Measurements from ENCODE around the gene EIF3L.

DNA sequence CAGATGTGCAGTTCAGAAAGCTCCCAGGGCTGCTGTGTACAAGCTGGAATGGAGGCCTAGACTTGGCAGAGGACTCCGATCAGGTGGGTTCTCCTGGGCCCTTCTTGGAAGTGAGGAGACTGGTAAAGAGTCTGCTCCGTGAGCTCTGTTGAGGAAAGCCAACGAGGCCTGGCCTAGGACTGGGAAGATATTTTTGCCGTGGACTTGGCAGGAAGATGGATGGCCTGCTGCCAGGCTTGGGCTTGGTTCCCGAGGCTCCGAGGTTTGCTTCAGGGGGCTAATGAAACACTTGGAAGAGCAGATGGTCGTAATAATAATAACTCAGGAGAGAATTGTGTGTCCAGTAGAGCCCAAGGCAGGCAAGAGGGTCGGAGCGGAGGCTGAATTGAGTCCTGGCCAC is 22.2 kb upstream of the EIF3L start:
- TF ChIP-seq CTCF (IDR thresholded peaks at IDR 0.05; ENCODE audit: low read depth, low read length) (no peak), POLR2A (IDR thresholded peaks at IDR 0.05; ENCODE audit: extremely low read depth, insufficient read length) (no peak), MYC (IDR thresholded peaks at IDR 0.05; ENCODE audit: low read depth, low read length) (no peak)

Data from NB4 (cell line).